Kidney (tissue), 14 donors: ENCODE data around the gene CUBN. TPM values are rescaled to one million over a fixed set of nuclear protein-coding genes. Genes with fewer than 3 reads are reported as not detected.

ENCODE experiments used
- DNase-seq, 5 donors: peaks; one replicate each; pipeline ENCODE4 v3.0.0-alpha.2; 2013 to 2020
- FAIRE-seq: peaks from 2 replicates; lab custom pipeline; 2012; peaks lifted over from hg19 to GRCh38; lab: Jason Lieb, UNC
- H3K27ac ChIP-seq, 2 donors: one replicate each; pipeline ENCODE4 v1.7.0; 2013; ENCODE audit warnings: low read depth in 2 of 2, low read length in 2 of 2, inconsistent platforms in 1 of 2
- H3K27me3 ChIP-seq: one replicate; pipeline ENCODE4 v1.7.1; 2013; ENCODE audit warnings: low read length, inconsistent platforms; ENCODE audit not compliant: control insufficient read depth, insufficient read depth
- H3K36me3 ChIP-seq, 3 donors: one replicate each; pipeline versions ENCODE4 v1.7.0 to v1.7.1; 2013; ENCODE audit warnings: low read length in 3 of 3, control low read depth in 1 of 3, inconsistent platforms in 1 of 3; ENCODE audit not compliant: insufficient read depth in 3 of 3, control insufficient read depth in 2 of 3
- H3K4me1 ChIP-seq, 3 donors: one replicate each; pipeline versions ENCODE4 v1.7.0 to v1.7.1; 2013; ENCODE audit warnings: low read length in 3 of 3, inconsistent platforms in 1 of 3, low read depth in 1 of 3; ENCODE audit not compliant: control insufficient read depth in 2 of 3, insufficient read depth in 2 of 3
- H3K4me3 ChIP-seq, 3 donors: one replicate each; pipeline versions ENCODE4 v1.7.0 to v1.8.1; 2013; ENCODE audit warnings: low read length in 3 of 3, control low read depth in 1 of 3, inconsistent platforms in 1 of 3
- H3K9ac ChIP-seq, 3 donors: one replicate each; pipeline versions ENCODE4 v1.7.0 to v1.7.1; 2013; ENCODE audit warnings: low read length in 3 of 3, control low read depth in 1 of 3, inconsistent platforms in 1 of 3
- H3K9me3 ChIP-seq, 3 donors: one replicate each; pipeline versions ENCODE4 v1.7.0 to v1.7.1; 2013; ENCODE audit warnings: low read length in 3 of 3, control low read depth in 1 of 3, inconsistent platforms in 1 of 3; ENCODE audit not compliant: control insufficient read depth in 2 of 3, insufficient read depth in 1 of 3
- CTCF ChIP-seq: IDR thresholded peaks from 3 replicates; pipeline ENCODE4 v1.5.1; 2012; ENCODE audit warnings: mild to moderate bottlenecking, moderate library complexity, borderline replicate concordance; ENCODE audit not compliant: insufficient read depth; ENCODE audit errors: extremely low read depth
- intact Hi-C: fragments of 100-400 bp; cut with DNase I; formaldehyde crosslinking; loops from one replicate; pipeline ENCODE4 v1.11.1; 2022
- polyA plus RNA-seq: library from polyadenylated mRNA; stranded (reverse); fragments of 350-450 nt; fragmentation: Illumina TruSeq; extraction: RNeasy Lipid Tissue Mini Kit (QIAGEN cat#74804); gene quantifications from one replicate; pipeline ENCODE4 v1.2.3, GENCODE V29; 2014; ENCODE audit warnings: low read depth, low replicate concordance; ENCODE audit not compliant: insufficient read depth
- total RNA-seq: library from RNA; stranded (reverse); fragmentation: NEBNext Ultra II Directional; extraction: Animal tissue kit (Norgen Biotek cat#: 25700); gene quantifications from one replicate; pipeline ENCODE4 v1.2.1, GENCODE V29; 2021
- donor health status: control.
- donor health status: control.
- donor health status: control.
- donor health status: control.
- donor health status: control.
- donor health status: DM: yes; HTN: yes; CAD: no.
- donor health status: Normal renal cell carcinoma (clear cell type).

The CUBN gene
- total and polyA plus RNA-seq, 2 donors from 2014 or later: 14.8 to 31.6 TPM

GRCh38 chr10:17024461-17024860 is 105.2 kb downstream of the CUBN start:
- Histone ChIP-seq H3K4me1 (peaks cover 0 to 4% (median 3%) of the 10 kb centered on the region in 3 donors), H3K9ac (no peak overlapping the region)
- no peak for FAIRE-seq

GRCh38 chr10:17023386-17024298 is 106.0 kb downstream of the CUBN start:
- DNase-seq (peak in 3 of 5 donors; percentile 24 to 91 (median 68)), FAIRE-seq (no peak)
- TF ChIP-seq CTCF: no peak
- H3K4me3 ChIP-seq: no peak overlapping the region
- no peak overlapping the region for H3K9ac ChIP-seq
- intact Hi-C loops: no loop called here
- H3K4me1 ChIP-seq: peaks cover 0 to 3% (median 0%) of the 10 kb centered on the region in 3 donors
- H3K36me3 ChIP-seq: peaks cover 0 to 28% (median 6%) of the 10 kb centered on the region in 3 donors
- no peak overlapping the region for H3K27ac ChIP-seq
- H3K27me3 ChIP-seq: no peaks in the 10 kb centered on the region
- H3K9me3 ChIP-seq: no peaks in the 10 kb centered on the region

More at GRCh38 chr10:17024461-17024860, 105.2 kb downstream of the CUBN start:
- Histone ChIP-seq H3K4me3 (no peak overlapping the region), H3K27me3 (no peaks in the 10 kb centered on the region), H3K27ac (no peak overlapping the region), H3K36me3 (peaks cover 0 to 21% (median 6%) of the 10 kb centered on the region in 3 donors), H3K9me3 (no peaks in the 10 kb centered on the region)
- no peak for TF ChIP-seq CTCF
- DNase-seq: no peak
- intact Hi-C loops: no loop called here

- intact Hi-C loops: no loop called here
- Histone ChIP-seq H3K27me3 (no peaks in the 10 kb centered on the region), H3K27ac (no peak overlapping the region), H3K9me3 (no peaks in the 10 kb centered on the region), H3K9ac (no peak overlapping the region), H3K4me1 (peaks cover 0 to 3% (median 0%) of the 10 kb centered on the region in 3 donors), H3K4me3 (no peak overlapping the region), H3K36me3 (peaks cover 0 to 28% (median 6%) of the 10 kb centered on the region in 3 donors)
- FAIRE-seq: no peak
- DNase-seq: no peak
- TF ChIP-seq CTCF: no peak
Observed at GRCh38 chr10:17022896-17023295, 106.7 kb downstream of the CUBN start.
